Cardiac muscle cell (in vitro differentiated cells and primary cell): ENCODE data around the gene NFATC3. TPM values are rescaled to one million over a fixed set of nuclear protein-coding genes. Genes with fewer than 3 reads are reported as not detected.

Experiments
- DNase-seq, 2 donors: peaks; one replicate each; pipeline versions ENCODE4 v3.0.0 to v3.0.0-alpha.2; 2010 to 2017; ENCODE audit warnings: low read depth in 1 of 2, low spot score in 1 of 2
- H3K27ac ChIP-seq: fragments of 200-600 bp; sonication (generic); 2 replicates; pipeline ENCODE4 v1.5.1; 2016
- H3K27me3 ChIP-seq: fragments of 200-600 bp; sonication (generic); 2 replicates; pipeline ENCODE4 v1.6.0; 2016; ENCODE audit warnings: control low read depth
- H3K36me3 ChIP-seq: fragments of 200-600 bp; sonication (generic); 2 replicates; pipeline ENCODE4 v1.5.1; 2016; ENCODE audit warnings: control low read depth
- H3K4me1 ChIP-seq: fragments of 200-600 bp; sonication (generic); 2 replicates; pipeline ENCODE4 v1.8.1; 2017; ENCODE audit warnings: low read depth, mild to moderate bottlenecking, mixed run types
- H3K4me3 ChIP-seq: fragments of 200-600 bp; sonication (generic); 2 replicates; pipeline ENCODE4 v1.5.1; 2016; ENCODE audit warnings: mild to moderate bottlenecking
- H3K9me3 ChIP-seq: fragments of 200-600 bp; sonication (generic); 2 replicates; pipeline ENCODE4 v1.5.1; 2017; ENCODE audit warnings: low read depth, mild to moderate bottlenecking, control low read depth
- polyA plus RNA-seq: library from polyadenylated mRNA; unstranded; fragments of >200 nt; fragmentation: Nextera tagmentation; extraction: Ambion mirVana; gene quantifications from 2 replicates; pipeline ENCODE4 v1.2.1, GENCODE V29; 2016
- total RNA-seq: library from RNA; depleted of rRNA; stranded (reverse); fragments of >200 nt; gene quantifications from 2 replicates; pipeline ENCODE4 v1.2.3, GENCODE V29; 2016
- TF ChIP-seq, protein P1 (sequence below): IDR thresholded peaks from 2 replicates; pipeline ENCODE4 v1.5.1; 2012; ENCODE audit warnings: low read depth, mild to moderate bottlenecking, low read length

Gene NFATC3
- total and polyA plus RNA-seq, 2 experiments from 2014 or later, result 13.6 to 26.2 TPM

DNA sequence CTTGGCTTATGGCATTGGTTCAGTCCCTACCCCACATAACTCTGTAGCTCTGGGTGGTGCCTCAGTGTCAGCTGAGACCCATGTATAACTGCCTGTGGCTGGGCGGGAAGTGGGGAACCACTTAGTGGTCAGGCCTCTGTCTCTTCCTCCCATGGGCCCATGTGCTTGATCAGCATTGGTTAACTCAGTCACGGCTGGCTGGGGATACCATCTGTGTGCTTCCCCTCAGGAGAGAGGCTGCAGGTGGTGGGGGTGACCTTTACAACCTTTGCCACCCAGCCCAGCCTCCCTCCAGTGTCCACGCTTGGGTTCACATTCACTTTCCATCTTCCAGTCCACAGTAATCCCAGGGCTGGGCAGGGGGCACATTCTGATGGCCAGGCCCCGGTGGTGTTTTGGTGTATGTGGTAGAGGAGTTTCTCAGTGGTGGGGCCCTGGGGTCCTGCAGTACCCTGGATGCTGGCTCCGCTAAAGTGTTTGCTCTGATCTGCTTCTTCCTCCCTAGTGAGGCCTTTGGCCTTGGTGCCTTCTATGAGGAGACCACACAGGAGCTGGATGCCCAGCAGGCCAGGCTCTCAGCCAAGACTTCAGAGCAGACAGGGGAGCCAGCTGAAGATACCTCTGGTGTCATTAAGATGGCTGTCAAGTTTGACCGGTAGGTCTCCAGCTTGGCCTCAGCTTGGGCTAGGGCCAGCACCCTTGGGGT, 10.2 kb upstream of the NFATC3 start:
- Histone ChIP-seq H3K27me3 (no peaks in the 10 kb centered on the region), H3K4me1 (no peaks in the 10 kb centered on the region), H3K4me3 (no peak overlapping the region), H3K27ac (no peak overlapping the region), H3K36me3 (peaks cover 13% of the 10 kb centered on the region), H3K9me3 (no peaks in the 10 kb centered on the region)
- DNase-seq, result no peak
- TF ChIP-seq, protein P1, sequence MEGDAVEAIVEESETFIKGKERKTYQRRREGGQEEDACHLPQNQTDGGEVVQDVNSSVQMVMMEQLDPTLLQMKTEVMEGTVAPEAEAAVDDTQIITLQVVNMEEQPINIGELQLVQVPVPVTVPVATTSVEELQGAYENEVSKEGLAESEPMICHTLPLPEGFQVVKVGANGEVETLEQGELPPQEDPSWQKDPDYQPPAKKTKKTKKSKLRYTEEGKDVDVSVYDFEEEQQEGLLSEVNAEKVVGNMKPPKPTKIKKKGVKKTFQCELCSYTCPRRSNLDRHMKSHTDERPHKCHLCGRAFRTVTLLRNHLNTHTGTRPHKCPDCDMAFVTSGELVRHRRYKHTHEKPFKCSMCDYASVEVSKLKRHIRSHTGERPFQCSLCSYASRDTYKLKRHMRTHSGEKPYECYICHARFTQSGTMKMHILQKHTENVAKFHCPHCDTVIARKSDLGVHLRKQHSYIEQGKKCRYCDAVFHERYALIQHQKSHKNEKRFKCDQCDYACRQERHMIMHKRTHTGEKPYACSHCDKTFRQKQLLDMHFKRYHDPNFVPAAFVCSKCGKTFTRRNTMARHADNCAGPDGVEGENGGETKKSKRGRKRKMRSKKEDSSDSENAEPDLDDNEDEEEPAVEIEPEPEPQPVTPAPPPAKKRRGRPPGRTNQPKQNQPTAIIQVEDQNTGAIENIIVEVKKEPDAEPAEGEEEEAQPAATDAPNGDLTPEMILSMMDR, result no peak

DNA sequence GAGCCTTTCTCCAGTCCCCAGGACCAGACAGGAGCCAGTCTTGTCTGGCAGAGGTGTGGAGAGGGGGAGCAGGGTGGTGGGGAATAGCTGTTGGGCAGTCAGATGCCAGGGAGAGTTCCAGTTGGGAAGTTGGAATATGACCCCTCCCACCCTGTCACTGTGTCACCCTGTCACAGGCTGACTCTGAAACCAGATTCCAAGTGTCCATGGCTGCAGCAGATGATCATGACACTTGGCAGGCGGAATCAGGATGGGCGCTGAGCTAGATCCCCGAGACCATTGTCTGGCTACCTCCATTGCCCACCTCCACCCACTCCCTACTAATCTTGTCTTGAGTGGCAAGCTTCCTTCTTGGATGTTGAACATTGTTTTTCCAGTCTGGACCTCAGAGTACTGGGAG, 9.2 kb upstream of the NFATC3 start:
- TF ChIP-seq, protein P1, result no peak
- Histone ChIP-seq H3K9me3 (no peaks in the 10 kb centered on the region), H3K36me3 (peaks cover 8% of the 10 kb centered on the region), H3K4me1 (no peaks in the 10 kb centered on the region), H3K27ac (no peak overlapping the region), H3K27me3 (no peaks in the 10 kb centered on the region), H3K4me3 (no peak overlapping the region)
- DNase-seq, result no peak

DNA sequence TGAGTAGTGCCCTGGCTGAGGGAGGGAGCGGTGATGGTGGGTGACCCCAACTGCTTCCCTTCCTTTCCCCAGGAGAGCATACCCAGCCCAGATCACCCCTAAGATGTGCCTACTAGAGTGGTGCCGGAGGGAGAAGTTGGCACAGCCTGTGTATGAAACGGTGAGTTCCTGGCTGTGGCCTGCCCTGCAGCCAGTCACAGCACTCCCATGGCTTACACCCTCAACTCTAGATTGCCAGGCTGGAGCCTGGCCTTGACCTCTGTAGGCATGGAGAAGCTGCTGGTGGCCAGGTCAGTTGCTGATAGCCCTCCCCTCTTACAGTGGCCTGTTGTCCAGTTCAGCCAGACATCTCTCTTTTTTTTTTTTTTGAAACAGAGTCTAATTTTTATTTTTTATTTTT, 8.6 kb upstream of the NFATC3 start:
- H3K4me1 ChIP-seq, result no peaks in the 10 kb centered on the region
- H3K9me3 ChIP-seq, result no peaks in the 10 kb centered on the region
- H3K4me3 ChIP-seq, result no peak overlapping the region
- TF ChIP-seq, protein P1, result no peak
- H3K36me3 ChIP-seq, result peaks cover 6% of the 10 kb centered on the region
- no peak for DNase-seq
- no peaks in the 10 kb centered on the region for H3K27me3 ChIP-seq
- no peak overlapping the region for H3K27ac ChIP-seq

DNA sequence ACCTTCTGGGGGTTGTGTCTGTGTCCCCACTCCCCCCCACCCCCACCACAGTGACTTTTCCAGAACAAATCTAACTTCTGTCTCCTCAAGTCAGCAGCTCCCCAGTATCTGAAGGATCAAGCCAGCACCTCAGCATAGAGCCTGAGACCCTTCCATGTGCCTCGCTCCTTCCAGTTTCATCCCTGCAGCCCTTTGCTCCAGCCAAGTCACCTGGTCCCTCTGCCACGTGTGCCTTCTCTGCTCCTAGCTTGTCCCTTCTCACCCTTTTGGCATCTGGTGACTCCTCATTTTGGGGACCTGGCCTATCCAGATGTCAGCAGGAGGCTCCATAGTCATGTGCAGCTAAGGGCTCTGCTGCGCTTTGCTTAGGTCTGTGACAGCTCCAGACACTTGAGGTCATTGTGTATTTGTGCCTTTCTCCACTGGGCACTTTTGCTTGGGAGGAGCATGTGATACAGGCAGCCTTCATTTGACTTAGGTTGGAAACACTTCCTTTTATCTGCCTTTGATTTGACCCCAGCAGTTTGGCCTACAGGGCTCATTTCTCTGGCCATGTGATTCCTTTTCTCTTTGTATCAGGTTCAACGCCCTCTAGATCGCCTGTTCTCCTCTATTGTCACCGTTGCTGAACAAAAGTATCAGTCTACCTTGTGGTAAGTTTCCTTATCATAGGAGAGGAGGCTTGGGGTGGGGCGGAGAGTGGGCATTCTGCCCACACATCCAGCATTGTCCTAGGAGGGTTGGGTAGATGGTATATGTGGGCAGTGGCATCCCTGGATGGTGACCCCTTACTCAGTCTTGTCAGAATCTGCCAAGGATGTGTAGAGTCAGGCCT, 7.1 kb upstream of the NFATC3 start:
- TF ChIP-seq, protein P1, result no peak
- H3K27me3 ChIP-seq, result no peaks in the 10 kb centered on the region
- no peak overlapping the region for H3K4me3 ChIP-seq
- no peaks in the 10 kb centered on the region for H3K9me3 ChIP-seq
- no peak overlapping the region for H3K27ac ChIP-seq
- H3K4me1 ChIP-seq, result no peaks in the 10 kb centered on the region
- H3K36me3 ChIP-seq, result peaks cover 2% of the 10 kb centered on the region
- no peak for DNase-seq

DNA sequence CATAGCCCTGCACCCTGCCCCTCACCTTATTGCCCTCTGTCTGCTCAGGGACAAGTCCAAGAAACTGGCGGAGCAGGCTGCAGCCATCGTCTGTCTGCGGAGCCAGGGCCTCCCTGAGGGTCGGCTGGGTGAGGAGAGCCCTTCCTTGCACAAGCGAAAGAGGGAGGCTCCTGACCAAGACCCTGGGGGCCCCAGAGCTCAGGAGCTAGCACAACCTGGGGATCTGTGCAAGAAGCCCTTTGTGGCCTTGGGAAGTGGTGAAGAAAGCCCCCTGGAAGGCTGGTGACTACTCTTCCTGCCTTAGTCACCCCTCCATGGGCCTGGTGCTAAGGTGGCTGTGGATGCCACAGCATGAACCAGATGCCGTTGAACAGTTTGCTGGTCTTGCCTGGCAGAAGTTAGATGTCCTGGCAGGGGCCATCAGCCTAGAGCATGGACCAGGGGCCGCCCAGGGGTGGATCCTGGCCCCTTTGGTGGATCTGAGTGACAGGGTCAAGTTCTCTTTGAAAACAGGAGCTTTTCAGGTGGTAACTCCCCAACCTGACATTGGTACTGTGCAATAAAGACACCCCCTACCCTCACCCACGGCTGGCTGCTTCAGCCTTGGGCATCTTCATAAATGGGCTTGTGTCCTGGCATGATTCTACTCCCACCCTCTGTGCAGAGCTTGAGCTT, 6.3 kb upstream of the NFATC3 start:
- TF ChIP-seq, protein P1, result no peak
- Histone ChIP-seq H3K4me3 (no peak overlapping the region), H3K4me1 (peaks cover 3% of the 10 kb centered on the region), H3K9me3 (no peaks in the 10 kb centered on the region), H3K36me3 (peaks cover 2% of the 10 kb centered on the region), H3K27ac (no peak overlapping the region), H3K27me3 (no peaks in the 10 kb centered on the region)
- no peak for DNase-seq
